LoVo (cell line): ENCODE measurements around the gene PLXNA2.

ENCODE experiments used
- DNase-seq: peaks from one replicate; pipeline ENCODE4 v3.0.0-alpha.2; 2016; ENCODE audit warnings: low spot score

Gene PLXNA2

GRCh38 chr1:208090388-208091301 is 153.5 kb downstream of the PLXNA2 start:
- no peak for DNase-seq

DNA sequence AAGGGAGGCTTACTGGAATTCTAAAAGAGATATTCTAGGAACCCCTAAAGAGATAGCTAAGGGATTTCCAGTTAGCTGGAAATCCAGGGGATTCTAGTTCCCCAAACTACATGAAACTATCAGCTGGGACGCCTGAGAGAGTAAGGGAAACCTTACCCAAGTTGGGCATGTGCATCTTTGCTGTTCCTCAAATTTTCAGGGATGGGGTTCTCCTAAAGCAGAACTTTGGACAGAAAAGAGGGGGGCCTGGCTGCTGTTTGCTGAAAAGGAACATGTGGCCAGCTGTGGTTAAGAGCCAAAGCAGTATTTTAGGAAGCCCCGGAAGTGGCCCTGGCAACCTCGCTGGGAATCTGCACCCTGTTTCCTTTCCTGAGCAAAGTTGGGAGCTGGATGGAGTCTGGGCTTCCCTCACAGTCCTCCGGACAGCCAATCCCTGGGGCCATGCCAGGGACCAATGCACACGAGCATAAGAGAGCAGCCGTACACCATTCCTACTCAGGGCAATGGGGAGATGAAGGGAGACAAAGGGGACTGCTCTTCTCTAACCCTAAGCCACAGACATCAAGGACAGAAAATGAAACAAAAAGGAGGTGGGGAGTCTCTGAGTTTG is 154.3 kb downstream of the PLXNA2 start:
- DNase-seq, result no peak

DNA sequence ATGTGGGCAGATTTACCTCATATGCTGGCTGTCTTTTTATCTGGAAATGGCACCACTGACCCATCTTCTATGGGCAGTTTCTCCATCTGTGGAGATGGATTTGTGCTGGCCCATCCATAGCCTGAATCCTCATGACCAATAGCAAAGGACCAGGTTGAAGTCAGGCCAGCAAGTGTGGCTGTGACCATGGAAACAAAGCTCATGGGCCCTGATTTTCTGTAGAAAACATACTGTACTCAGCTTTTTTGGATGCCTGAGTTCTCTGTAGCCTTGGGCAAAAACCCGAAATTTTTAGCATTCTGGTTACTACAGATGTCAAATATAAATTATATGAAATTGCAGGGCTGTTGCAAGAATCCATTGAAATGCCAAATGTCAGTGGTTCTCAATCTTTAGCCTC is 155.0 kb downstream of the PLXNA2 start:
- no peak for DNase-seq

DNA sequence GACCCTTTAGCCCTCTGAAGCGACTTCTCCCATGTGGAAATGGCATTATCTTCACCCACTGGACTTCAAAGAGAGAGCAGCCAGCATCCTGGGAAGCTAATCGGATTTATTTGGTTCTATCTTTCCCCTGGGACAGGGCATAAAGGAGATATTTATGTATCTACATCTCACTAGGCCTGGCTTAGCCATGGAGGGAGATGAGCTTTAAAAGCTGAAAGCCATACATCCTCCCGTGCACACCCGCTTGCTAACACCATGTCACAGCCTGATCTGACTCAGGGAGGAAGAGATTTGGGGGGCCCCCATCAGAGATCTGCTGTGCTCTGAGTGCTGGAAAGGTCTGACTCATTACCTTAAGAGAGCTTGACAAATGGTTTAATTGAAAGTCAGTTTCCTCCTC is 155.9 kb downstream of the PLXNA2 start:
- DNase-seq, result no peak

DNA sequence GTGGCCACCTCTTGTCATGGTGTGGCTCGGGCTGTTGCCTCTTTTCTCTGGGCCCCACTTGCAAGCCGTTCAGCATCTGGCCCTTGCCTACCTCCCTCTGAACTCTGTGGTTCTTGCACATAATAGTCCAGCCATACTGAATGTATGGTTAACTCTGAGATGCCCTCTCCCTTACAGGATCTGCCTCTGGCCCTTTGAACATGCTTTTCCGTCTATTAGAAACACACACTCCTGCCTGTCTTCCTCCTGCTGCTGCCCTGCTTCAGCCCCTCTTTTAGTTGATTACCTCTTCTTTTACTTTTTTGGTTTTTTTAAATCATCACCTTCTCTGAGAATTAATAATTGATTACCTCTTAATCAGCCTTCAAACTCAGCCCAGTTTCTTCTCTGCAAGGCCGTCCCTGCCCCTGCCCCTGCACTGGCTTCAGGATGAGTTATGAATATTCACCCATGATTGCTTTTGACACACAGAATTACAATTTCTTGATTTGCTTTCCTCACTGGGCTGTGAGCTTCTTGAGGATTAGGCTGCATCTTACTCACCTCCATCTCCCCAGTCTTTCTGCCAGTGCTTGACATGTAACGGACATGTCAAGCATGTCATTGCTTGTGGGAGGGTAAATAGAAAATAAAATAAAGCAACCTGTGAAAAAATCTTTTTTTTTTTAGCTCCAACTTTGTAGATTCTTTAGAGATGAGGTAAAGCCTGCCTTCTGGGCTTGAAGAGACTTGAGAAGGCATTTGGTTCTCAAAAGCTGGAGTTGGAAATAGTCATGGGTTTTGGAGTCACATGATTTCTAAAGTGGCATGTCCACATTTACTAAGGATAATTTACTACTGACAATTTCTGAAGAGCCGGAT is 158.3 kb downstream of the PLXNA2 start:
- DNase-seq, result no peak

GRCh38 chr1:208084764-208085163 is 159.4 kb downstream of the PLXNA2 start:
- no peak for DNase-seq

GRCh38 chr1:208084220-208084619 is 160.0 kb downstream of the PLXNA2 start:
- no peak for DNase-seq

DNA sequence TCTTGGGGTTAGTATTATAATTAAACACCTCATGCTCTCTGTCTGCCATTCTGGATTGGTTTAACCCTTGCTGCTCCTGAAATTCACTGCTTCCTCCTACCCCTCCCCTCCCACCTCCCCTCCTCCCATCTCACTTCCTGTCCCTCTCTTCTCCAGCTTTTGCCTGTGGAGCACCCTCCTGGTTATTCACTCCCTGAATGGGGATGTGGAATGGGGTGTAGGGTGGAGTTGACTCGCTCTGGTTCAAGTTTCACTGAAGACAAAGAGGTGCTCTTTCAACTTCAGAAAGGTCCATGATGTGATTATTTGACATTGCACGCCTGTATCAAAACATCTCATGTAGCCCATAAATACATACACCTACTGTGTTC is 160.5 kb downstream of the PLXNA2 start:
- DNase-seq, result no peak

- DNase-seq, result no peak
These were observed 161.0 kb downstream of the PLXNA2 start for GRCh38 chr1:208083016-208083714.

DNA sequence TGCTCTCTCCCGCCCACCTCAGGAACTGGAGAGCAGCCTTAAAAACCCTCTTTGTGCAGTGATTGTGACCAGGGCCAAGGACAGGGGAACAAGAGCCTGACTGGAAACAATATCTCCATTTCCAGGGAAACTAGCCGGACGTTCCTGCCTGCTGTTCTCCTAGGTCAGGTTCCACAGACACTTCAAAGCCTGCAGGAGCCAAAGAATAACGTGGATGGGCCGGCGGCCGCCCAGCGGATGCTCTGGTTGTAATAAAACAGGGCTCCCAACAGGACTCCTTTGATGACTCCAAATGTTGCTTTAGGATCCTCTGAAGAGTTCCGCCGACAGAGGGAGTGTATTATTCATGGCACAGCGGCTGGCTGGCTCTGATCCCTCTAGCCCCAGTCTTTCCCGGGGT is 162.2 kb downstream of the PLXNA2 start:
- no peak for DNase-seq

GRCh38 chr1:208080396-208081286 is 163.5 kb downstream of the PLXNA2 start:
- no peak for DNase-seq

DNA sequence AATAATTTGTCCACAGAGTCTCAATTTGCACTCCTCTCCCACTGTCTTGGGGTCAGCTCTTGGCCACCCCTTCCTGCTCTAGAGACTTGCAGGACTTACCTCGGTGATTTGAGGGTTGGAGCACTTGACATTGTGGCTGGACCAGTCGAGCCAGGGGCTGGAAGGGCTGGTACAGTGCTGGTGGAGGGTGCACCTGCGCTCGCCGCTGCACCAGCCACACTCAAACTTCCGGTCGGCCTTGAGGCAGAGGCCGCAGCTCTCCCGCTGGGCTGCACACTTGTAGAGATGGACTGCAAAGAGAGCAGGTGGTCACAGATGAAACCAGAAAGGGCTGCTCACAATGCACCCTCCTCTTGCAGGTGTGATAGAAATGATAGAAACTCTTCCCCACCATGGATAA is 165.0 kb downstream of the PLXNA2 start:
- no peak for DNase-seq

DNA sequence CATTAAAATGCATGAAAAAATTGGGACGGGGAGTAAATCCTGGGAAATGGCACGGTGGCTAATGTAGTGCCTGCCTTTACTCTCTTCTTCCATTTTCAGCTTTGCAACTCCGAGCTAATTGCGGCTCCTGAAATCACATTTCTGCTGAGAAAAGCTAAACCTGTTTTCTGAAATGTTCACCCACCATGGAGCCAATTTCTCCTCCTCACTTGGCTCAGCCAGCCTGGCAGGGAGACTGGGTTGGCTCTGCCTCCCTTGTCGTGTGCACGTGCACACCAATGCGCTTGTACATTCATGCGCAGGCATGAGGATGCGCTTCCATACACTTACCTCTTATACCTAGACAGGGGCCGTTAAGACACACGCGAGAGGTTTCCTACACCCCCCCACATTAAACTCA is 165.4 kb downstream of the PLXNA2 start:
- no peak for DNase-seq

DNA sequence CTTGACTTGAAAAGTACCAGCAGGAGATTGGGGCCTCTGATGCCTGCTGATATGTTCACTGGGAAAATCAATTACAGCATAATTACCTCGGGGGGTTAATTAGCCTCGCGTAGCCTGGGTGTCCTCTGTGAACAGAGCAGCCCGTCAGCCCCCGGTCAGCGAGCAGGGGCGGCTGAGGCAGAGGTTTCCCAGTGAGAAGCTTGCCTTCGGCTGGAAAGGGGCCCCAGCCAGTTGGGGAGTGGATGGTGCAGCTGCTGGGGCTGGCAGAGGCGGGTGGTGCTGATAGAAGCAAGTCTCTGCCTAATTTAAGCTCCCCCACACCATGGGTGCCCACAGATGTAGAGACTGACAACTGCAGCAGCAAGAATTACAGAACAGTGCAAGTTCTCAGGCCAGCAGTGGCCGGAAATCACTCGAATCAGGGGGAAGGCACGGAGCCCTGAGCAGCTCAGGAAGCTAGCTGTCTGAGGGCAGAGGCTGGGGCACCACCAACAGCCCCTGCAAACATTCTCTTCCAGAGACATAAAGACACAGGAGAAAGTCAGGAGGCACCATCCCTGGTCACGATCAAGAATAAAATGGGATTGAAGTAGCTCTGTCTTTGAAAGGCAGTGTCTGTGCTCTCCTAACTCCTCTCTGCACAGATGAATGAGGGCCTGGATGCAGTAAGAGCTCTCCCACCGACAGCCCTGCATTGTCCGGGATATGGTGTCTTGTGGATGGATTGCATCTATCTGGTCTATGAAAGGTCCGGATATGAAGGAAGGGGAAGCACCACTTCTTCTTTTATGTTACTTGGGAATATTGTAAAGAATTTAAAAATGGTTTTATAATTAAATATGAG is 166.7 kb downstream of the PLXNA2 start:
- DNase-seq, result no peak

DNA sequence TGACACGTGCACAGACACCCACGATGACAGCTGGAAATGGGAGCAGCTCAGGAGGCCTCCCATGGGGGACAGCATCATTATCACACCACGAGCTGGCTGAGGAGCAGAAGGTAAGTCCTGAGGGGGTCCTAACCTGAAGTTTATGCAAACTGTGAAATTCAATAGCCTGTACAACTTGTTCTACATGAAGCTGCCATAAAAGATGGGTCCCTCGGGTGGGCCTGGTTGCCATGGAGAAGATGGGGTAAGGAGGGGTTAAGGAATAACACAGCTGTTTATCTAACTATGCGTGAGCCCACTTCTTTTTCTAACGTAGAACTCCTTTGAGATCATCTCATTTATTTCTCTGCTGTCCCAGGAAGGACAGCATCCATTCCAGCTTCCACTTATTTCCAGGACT is 169.8 kb downstream of the PLXNA2 start:
- no peak for DNase-seq

DNA sequence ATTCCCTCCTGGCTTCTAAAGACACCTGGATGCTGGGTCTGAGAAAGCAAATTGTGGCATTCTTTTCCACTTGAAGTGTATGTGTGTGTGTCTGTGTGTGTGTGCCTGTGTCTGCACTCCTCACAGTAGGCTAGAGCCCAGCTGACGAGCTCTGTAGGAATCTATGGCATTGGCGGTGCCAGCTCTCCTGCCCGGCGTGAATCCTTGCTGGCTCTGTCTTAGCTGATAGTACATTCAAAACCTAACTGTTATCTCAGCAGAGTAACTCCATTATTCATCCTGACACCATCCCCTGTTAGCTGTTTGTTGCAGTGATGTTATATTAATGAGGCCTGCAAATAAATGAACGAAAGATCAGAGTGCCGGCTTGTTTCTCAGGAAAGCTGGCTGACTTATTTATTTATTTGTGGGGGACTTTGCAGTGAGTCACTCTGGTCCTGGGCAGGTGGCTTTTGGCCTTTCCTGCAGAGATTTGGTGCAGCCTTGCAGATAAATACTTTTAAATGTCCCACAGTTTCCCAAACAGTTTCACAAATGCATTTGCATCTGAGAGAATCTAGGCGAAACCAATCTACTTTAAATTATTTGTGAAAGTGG is 172.7 kb downstream of the PLXNA2 start:
- DNase-seq, result no peak

DNA sequence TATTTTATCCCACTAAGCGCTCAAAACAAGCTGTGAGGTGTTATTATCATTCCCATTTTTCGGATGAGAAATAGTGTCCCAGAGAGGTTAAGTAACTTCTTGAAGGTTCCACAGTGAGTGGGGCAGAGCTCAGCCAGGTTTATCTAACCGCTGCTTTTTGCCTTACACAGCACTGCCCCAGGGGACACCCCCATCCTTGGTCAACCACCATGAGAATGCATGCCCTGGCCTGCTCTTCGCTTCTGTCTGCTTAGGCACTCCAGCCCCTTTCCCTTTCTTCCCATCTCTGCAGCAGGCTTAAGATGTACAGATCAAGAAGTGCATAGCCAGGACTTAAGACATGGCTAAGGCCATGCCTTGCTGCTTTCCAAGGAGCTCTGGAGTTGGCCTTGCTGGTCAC is 174.3 kb downstream of the PLXNA2 start:
- no peak for DNase-seq

DNA sequence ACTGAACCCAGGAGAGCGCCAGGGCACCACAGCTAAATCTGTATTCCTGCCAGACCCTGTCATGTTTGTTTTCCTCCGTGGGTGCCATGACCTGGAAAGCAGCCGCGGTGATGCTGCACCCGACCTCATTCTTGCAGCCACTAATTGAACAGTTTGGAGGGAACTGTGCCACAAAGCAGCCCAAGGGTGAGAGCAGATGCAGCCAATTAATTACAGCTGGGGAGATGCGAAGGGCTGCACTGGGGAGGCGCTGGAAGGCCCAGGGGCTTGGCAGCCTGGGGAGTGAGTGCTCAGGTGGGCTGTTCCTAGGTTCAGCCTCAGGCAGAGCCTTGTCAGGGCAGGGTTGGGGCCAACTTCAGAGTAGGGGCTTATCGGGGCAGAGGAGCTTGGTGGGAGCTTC is 174.9 kb downstream of the PLXNA2 start:
- DNase-seq, result no peak

DNA sequence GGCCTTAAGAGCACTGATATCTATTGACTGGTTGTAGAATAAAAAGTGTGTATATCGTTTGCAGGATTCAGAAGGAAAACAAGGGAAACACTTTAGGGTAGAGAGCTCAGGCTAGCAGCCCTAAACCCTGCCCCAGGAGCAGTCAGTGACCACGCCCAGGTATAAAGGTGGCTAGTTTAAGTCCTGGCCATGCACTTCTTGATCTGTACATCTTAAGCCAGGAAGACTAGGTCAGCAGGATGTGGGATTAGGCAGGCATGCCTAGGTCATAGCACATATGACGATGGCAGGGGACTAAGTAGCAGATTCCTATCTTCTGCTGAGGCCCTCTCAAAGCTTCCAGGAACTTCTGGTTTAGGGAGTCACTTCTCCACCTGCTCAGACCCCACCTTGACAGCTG is 175.3 kb downstream of the PLXNA2 start:
- DNase-seq, result no peak

- DNase-seq, result no peak
These were observed 175.8 kb downstream of the PLXNA2 start for GRCh38 chr1:208068407-208068806.
